Mesangial cell (primary cell): ENCODE measurements around the gene DOLPP1. TPM values are rescaled to one million over a fixed set of nuclear protein-coding genes. Genes with fewer than 3 reads are reported as not detected.

ENCODE experiments used
- total RNA-seq: library from RNA; depleted of rRNA; stranded (reverse); fragments of >200 nt; gene quantifications from 2 replicates; pipeline ENCODE4 v1.2.3, GENCODE V29; 2015

DOLPP1 gene, protein sequence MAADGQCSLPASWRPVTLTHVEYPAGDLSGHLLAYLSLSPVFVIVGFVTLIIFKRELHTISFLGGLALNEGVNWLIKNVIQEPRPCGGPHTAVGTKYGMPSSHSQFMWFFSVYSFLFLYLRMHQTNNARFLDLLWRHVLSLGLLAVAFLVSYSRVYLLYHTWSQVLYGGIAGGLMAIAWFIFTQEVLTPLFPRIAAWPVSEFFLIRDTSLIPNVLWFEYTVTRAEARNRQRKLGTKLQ
- 14.8 and 22.3 TPM in 2 replicates for total RNA-seq

DNA sequence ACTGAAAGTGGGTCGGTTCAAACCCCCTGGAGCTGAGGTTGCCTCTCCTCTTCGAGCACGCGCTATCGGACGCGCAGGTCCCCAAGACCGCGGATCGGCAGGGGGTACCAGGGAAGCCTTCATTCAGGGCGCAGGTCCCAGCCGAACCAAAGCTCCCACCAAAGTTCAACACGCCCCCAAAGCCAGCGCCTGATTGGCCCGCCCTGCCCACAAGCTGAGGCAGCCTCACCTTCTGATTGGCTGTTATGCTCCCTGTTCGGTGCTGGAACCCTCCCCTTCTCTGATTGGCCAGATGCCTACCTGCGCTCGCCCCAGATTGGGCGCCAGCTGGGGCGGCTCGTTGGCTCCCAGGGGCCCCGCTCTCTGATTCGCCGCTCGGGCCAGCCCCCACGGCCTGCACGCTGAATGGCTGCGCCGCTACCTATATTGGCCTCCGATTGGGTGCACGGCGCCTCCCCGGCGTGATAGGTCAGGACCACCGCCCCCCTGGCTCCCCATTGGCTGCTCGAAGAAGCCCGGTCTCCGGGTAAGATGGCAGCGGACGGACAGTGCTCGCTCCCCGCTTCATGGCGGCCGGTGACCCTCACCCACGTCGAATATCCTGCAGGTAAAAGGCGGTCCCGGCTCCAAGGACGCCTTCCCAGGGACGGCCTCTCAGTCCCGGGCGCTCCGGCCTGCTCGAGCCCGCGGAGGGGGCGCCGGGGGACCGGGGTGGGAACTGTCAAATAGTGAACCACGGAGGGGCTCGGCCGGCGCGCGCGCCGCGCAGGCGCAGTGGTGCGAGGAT, at the start of gene DOLPP1:
TSS of gene DOLPP1 (plus strand) at position 511 of the 787 bp plus-strand sequence. CDS start at position 532, 21 bp downstream.

DNA sequence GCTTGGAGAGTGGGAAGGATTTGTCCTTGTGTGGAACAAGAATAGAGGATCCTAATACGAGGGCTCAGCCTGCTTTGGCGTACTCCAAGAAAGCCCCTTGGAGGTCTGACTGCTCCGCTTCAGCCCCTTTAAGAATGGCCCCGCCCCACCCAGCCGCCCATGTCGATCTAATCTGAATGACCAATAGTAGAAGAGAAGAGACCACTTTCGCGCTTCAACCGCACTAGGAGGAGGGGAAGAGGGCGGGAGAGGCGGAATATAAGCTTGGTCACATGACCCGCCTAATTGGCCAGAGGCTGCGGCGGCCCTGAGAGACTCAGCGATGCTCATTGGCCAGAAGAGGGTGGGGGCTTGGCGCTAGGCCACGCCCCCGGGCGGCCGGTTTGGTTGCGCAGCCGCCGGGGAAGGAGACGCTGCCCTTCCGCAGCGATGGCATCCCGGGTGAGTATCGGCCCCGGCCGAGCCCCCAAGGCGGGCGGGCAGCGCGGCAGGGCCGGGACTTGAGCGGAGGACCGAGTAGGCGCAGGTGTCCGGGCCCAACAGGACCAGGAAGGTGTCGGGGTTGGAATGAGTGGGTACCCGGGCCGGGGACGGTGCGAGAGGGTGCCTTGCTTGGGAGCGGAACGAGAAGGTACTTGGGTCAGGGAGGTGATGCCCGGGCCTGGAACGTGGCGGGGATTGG, 44.5 kb upstream of the DOLPP1 start, which contains the start of gene MIGA2:
TSS of gene MIGA2 (plus strand) at position 386 of the 682 bp plus-strand sequence. CDS start 3,969 bp downstream, outside the sequence.

DNA sequence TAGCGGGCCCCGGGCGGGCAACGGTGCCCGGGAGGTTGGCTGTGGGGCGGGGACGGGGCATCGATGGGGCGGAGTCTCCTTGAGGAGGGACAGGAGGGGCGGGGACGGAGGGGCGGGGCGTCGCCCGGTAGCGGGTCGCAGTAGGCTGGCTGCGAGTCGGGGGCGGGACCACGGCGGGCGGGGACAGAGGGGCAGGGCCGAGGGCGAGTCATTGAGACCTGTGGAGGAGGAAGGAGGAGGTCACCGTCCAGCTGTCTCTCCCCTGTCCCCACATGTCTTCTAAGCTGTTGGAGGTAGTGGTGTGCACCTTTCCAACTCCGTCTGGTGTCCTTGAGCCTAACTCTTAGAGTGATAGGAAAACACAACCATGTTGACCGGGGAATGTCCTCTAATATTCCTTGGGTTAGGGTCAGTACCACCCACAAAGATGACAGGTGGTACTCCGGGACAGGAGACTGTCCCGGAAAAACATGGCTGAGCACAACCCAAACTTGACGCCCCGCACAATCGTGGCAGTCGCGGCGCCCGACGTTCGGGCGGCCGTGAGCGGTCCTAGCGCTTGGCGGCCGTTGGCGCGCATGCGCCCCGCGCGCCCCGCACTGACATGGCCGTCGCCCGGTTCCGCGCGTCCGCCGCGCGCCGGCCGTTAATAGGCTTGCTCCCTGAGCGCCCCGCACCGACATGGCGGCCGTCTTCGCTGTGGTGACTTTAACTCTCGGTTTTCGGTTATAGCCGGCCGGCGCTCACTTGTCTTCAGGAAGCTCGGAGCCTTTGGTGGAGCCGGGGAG, 30.0 kb downstream of the DOLPP1 start, which contains the start of the genes CRAT and PTPA:
TSS of gene CRAT (minus strand) at position 54 of the 788 bp plus-strand sequence. CDS start 284 bp downstream, outside the sequence.
TSS of gene PTPA (plus strand) at position 676 of the 788 bp plus-strand sequence. CDS start 186 bp downstream, outside the sequence.

Other genes with a start within 250 kb of the DOLPP1 start
- 14.5 and 15.1 TPM in 2 replicates for gene KYAT1, start 199.2 kb upstream of the DOLPP1 start, total RNA-seq
- gene LRRC8A, start 199.0 kb upstream of the DOLPP1 start, total RNA-seq = 66.5 and 72.4 TPM in 2 replicates
- gene PHYHD1, start 160.1 kb upstream of the DOLPP1 start, total RNA-seq = 6.0 and 24.7 TPM in 2 replicates
- gene DOLK, start 133.5 kb upstream of the DOLPP1 start, total RNA-seq = 26.7 and 27.7 TPM in 2 replicates
- gene NUP188, start 133.4 kb upstream of the DOLPP1 start, total RNA-seq = 30.3 and 77.1 TPM in 2 replicates
- gene SH3GLB2, start 52.8 kb upstream of the DOLPP1 start, total RNA-seq = 56.5 and 82.0 TPM in 2 replicates
- gene MIGA2, start 44.5 kb upstream of the DOLPP1 start, total RNA-seq = 21.2 and 22.8 TPM in 2 replicates
- 36.7 and 71.2 TPM in 2 replicates for gene CRAT, start 29.7 kb downstream of the DOLPP1 start, total RNA-seq
- 165 and 314 TPM in 2 replicates for gene PTPA, start 30.3 kb downstream of the DOLPP1 start, total RNA-seq
- gene IER5L, start 97.2 kb downstream of the DOLPP1 start, total RNA-seq = 31.3 and 152 TPM in 2 replicates